ENCODE data around the gene PTPRD.
"Not testable (repeated sequence)": the region's sequence is repeated elsewhere in the genome, so short reads cannot be mapped to it uniquely, and the experiment has no call there.

Gene PTPRD

DNA sequence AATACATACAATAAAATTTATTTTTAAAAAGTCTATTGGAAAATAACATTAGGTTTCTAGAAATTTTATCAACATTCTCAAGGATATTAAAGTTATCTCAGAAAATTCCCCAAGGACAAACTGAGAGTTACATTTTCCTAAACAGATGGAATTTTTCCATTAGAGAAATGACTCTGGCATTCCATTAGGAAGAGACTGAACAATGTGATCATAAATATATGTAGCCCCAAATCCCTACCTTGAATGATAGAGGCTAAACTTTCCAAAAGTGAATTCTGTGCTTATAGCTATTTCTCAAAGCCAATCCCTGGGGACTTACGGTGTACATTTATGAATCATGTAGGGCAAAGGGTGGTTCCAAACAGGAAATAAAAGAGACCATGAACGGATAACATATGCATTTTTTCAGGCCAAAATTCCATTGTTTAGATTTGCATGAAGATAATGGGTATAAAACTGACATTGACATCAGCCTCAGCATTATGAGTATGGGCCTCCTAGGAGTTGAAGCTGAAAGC lies 1632.2 kb downstream of the PTPRD start:
- no peak for DNase-seq (ENCODE audit: low spot score)

DNA sequence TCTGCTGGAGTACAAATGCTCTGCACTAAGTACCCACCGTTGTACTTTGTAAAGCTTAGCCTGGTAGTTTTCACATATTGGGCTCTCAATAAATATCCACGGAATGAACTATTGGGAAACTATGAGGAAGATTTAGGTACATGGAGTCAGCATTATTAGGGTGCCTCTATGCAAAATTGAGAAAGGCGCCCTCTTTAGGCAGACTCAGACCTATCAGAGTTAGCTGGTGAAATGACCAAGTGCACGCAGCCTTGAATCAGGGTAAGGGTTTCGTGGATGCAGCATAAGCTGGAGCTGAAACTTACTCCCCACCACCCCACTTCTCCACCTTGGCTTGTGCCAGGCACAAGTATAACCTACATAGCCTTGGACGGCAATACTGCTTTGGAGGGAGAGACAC lies 1634.5 kb downstream of the PTPRD start:
- no peak for DNase-seq (ENCODE audit: low spot score)

- not testable (repeated sequence) for DNase-seq (ENCODE audit: low spot score)
Measured at GRCh38 chr9:8968350-8968749, 1644.5 kb downstream of the PTPRD start.

DNA sequence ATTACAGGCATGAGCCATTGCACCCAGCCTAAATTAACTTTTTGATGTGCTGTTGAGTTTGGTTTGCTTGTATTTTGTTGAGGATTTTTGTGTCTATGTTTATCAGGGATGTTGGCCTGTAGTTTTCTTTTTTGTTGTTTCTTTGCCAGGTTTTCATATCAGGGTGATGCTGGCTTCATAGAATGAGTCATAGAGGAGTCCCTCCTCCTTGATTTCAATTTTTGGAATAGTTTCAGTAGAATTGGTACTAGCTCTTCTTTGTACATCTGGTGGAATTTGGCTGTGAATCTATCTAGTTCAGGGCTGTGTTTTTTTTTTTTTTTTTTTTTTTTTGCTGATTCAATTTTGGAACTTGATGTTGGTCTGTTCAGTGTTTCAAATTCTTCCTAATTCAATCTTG lies 1648.9 kb downstream of the PTPRD start:
- no peak for DNase-seq (ENCODE audit: low spot score)

DNA sequence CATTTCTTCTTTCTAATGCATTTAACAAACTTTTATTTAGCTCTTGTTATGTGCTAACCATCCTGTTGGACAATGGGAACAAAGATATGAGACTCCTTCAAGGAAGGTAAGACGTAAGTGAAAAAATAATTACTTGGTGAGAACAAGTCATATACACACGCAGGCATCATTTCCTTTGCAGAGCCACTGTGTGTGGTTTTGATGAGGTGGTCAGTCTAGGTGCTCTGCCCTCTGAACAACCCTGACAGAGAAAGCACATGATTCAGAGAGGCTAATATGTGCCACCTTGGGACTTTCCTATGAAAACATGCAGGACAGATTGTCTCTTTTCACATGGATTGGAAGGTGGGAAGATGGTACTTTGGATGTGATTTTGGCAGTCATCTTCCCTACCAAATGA lies 1650.7 kb downstream of the PTPRD start:
- no peak for DNase-seq (ENCODE audit: low spot score)

DNA sequence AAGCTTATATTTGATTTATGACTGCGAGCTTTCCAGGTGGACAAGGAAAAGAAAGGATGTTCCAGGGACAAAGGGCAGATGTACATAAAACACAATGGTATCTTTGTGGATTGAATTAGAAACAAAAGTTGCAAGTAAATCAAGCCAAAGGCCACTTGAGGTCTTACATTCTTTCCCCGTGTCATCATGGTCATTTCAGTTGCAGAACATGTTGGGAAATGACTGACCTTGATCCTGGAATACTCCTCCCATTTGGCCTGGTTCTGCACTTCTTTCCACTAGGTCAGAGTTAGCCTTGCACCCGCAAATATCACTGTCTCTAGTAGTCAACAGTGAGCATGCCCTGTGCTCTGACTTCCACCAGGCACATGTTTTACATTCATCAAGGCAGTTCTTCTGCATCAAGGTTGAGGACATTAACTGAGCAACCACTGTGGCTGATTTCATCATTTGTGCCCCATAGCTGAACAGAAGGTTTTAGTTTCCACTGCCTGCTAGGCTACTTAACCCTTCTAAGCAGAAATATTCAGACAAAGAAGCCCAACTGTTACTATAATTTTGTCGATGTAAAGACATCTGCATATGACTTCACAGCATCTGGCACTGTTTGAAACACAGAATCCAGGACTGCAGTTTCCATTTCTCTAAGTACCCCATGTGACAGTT lies 1651.5 kb downstream of the PTPRD start:
- DNase-seq (ENCODE audit: low spot score): no peak

DNA sequence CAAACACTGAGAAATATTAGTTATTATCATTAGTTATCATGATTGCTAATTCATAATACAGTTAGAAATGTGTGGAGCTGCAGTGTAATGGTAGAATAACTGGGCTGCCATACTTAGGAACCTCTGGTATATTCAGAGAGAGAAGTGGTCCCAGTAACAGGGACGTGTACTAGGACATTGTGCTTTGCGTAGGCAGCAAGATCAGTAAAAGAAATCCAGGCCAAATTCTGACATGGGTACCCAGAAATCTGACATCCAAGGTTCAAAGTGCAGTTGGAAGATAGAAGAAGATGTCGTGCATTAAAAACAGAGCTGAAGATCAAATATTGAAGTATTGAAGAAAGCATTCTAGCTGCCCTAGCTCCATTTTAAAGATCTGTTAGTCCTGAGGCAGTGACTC lies 1652.5 kb downstream of the PTPRD start:
- no peak for DNase-seq (ENCODE audit: low spot score)

- no peak for DNase-seq (ENCODE audit: low spot score)
Measured at GRCh38 chr9:8958358-8958757, 1654.4 kb downstream of the PTPRD start.

- no peak for DNase-seq (ENCODE audit: low spot score)
Measured at GRCh38 chr9:8955315-8955714, 1657.5 kb downstream of the PTPRD start.

GRCh38 chr9:8946461-8946860 lies 1666.3 kb downstream of the PTPRD start:
- DNase-seq (ENCODE audit: low spot score): no peak

DNA sequence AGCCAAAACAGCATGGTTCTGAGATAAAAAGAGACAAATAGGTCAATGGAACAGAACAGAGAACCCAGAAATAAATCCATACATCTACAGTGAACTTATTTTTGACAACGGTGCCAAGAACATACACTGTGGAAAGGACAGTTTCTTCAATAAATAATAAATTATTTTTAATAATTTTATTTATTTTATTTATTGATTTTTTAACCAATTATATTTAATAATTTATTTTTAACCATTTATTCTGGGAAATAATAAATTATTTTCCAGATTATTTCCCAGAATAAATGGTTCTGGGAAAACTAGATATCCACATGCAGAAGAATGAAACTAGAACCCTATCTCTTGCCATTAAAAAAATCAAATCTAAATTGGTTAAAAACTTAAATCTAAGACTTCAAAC lies 1669.4 kb downstream of the PTPRD start:
- DNase-seq (ENCODE audit: low spot score): no peak

GRCh38 chr9:8940650-8941049 lies 1672.2 kb downstream of the PTPRD start:
- no peak for DNase-seq (ENCODE audit: low spot score)

DNA sequence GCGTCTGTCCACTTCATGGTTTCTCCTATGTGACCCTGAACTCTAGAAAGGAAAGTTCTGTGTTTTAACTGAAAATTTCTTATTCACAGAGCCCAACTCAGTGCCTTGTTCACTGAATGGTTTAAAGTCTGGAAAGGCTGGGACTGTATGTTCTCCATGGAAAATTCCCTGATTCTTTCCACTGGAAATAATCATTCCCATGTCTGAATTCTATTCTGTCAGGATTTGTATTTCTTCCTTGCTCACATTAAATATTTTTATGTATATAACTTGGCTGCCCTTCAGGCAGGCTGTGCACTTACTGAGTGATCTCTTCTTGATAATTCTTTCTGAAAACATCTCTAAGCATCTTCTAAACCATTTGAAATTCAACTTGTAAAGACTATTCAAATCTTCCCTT lies 1686.3 kb downstream of the PTPRD start:
- DNase-seq (ENCODE audit: low spot score): no peak

- no peak for DNase-seq (ENCODE audit: low spot score)
Measured at GRCh38 chr9:8924562-8924961, 1688.2 kb downstream of the PTPRD start.

- DNase-seq (ENCODE audit: low spot score): not testable (repeated sequence)
Measured at GRCh38 chr9:8920478-8921183, 1692.2 kb downstream of the PTPRD start.

DNA sequence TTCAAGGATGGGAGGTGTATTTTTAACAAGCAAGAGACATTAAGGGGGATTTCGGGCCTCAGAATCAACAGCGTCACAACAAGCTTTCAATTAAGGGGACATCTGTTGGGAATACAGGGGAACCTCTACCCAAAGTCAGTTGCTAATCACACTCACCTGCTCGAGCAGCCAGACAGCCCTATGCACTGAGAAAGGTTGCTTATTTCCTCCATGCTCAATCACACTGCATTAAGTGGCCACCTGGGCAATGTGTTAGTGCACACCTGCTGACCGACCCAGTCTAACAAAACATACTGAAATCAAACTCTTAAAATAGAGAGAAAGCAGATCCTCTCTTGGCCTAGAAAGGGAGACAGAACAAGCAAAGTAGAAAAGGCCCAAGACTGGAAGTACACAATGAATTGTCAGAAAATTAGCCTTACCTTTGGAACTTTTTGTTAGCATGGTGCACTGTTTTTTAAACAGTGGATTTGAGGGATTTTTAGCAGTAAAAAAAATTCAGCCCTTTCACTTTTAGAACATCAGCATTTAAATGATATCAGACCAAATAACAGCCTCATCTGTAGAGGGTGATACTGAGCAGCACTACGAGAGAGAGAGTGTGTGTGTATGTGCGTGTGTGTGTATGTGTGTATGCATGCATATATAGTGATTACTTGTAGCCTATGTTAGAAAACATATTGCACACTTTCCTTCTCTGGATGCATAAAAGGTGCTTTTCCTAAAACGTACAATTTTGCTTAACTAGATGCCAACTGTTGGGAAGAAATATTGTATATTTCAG lies 1694.7 kb downstream of the PTPRD start:
- no peak for DNase-seq (ENCODE audit: low spot score)

DNA sequence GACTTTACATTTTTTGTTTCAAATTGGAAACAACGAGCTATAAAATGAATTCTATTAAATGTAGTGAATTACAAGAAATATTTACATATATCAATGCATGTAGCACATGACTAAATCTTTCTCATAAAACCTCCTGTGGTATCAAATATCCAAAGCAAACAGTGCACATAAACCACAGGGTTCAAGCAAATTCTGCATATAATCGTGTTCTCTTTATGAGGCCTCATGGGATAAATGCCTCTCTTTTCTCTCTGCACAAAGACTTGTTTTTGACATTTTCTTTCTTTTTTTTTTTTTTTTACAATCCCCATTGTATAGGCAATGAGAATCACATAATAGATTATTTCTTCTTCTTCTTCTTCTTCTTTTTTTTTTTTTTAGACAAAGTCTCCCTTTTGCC lies 1696.0 kb downstream of the PTPRD start:
- DNase-seq (ENCODE audit: low spot score): no peak

DNA sequence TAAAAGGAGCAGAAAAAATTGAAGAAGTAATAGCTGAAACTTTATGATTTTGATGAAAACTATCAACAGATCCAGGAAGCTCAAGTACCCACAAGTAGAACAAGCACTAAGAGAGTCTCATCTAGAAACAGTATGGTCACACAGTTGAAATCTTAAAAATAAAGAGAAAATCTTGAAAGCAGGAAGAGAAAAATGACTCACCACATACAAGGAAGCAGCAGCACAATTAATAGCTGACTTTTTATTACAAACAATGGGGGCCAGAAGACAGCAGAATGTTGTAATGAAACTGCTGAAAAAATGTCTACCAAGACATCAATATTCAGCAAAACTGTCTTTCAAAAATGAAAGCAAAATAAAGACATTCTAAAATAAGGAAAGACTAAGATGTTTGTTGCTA lies 1704.9 kb downstream of the PTPRD start:
- no peak for DNase-seq (ENCODE audit: low spot score)

GRCh38 chr9:8905731-8906130 lies 1707.1 kb downstream of the PTPRD start:
- DNase-seq (ENCODE audit: low spot score): no peak

DNA sequence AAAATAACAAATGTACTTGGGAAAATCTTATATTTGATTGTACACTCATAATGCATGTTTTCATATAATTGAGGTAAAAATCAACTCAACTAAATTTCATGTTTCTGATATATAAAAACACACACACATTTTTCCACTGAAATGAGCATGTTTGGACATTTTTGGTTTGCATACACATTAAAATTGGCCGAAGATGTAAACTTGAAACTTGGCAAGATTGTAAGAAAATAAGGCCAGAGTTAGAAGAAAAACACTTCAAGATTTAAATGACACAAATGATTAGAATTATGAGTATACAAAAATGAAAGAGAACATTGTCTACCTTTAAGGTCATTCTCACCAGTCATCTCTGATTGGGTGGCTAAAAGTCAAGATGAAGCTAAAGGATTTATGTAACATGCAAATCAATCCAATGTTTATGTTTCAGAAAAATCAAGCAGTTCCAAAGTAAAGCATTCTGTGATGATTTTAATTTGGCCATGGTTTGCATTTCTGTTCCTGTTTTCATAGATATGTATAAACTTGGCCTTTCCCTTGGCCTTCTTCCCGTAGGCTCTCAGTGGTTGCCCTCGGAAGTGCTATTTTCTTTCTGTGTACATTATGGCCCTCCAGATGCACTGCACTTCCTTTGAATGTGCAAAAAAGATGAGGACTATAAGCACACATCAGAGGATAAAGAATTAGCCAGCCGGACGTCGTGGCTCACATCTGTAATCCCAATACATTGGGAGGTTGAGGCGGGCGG lies 1707.9 kb downstream of the PTPRD start:
- DNase-seq (ENCODE audit: low spot score): no peak

DNA sequence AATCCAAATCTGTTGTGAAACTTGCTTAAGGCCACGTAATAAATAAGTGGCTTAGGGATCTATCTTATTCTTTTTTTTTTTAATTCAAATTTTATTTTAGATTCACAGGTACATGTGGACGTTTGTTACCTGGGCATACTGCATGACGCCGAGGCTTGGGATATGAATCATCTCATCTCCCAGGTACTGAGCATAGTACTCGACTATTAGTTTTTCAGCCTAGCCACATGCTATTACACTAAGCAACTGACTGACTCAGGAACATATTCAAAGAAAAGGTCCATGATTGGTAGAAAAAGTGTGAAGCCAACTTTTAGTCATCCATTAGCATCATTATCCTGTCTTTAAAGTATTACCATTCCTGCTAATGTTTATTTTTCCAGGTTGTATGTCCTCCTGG lies 1709.7 kb downstream of the PTPRD start:
- DNase-seq (ENCODE audit: low spot score): no peak

DNA sequence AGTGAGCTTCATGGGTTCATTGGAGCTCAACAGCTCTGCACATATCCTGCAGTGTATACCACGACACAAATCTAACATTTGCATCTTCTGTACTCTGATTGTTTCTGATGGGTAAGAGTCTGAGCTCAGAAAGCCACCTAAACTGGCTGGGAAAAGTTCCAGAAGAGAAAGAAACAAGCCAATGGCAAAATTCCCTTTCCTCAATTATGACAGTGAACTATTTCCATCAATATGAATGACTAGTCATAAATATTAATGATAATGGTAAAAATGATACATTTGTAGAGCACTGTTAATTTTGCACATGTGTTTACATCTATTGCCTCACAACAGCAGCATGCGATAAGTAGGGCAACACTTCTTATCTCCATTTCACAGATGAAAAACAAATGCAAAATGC lies 1711.7 kb downstream of the PTPRD start:
- DNase-seq (ENCODE audit: low spot score): no peak
